Esophagus muscularis mucosa (tissue), 4 donors: ENCODE results near the gene ANLN. TPM values are rescaled to one million over a fixed set of nuclear protein-coding genes. Genes with fewer than 3 reads are reported as not detected.

Experiments
- DNase-seq: peaks from one replicate; pipeline ENCODE4 v3.0.0-alpha.2; 2017; ENCODE audit errors: extremely low spot score
- H3K27ac ChIP-seq, 4 donors: fragments of 200-600 bp; sonication (generic); replicated peaks in 1 of 4; 1 replicate in 3 of 4; 2 replicates in 1 of 4; pipeline ENCODE4 v1.5.1; 2016 to 2019; ENCODE audit warnings: mild to moderate bottlenecking in 1 of 4
- H3K27me3 ChIP-seq, 4 donors: fragments of 200-600 bp; sonication (generic); one replicate each; pipeline versions ENCODE4 v1.5.1 to v1.6.0; 2016 to 2019
- H3K36me3 ChIP-seq, 4 donors: fragments of 200-600 bp; sonication (generic); one replicate each; pipeline ENCODE4 v1.5.1; 2016 to 2019
- H3K4me1 ChIP-seq, 4 donors: fragments of 200-600 bp; sonication (generic); one replicate each; pipeline ENCODE4 v1.5.1; 2016 to 2019
- H3K4me3 ChIP-seq, 4 donors: fragments of 200-600 bp; sonication (generic); 1 replicate in 2 of 4; 2 replicates in 2 of 4; pipeline ENCODE4 v1.5.1; 2016 to 2019; ENCODE audit warnings: mild to moderate bottlenecking in 4 of 4, moderate library complexity in 1 of 4
- H3K9me3 ChIP-seq, 4 donors: fragments of 200-600 bp; sonication (generic); 1 replicate in 3 of 4; 2 replicates in 1 of 4; pipeline ENCODE4 v1.5.1; 2016 to 2019
- EP300 ChIP-seq: sonication (generic); formaldehyde crosslinking; IDR thresholded peaks from one replicate; pipeline ENCODE4 v1.6.1; 2017; ENCODE audit warnings: antibody characterized with exemption
- POLR2A ChIP-seq: fragments of 450-650 bp; IDR thresholded peaks from one replicate; pipeline ENCODE4 v1.6.1; 2017; ENCODE audit warnings: antibody characterized with exemption, moderate library complexity, mild to moderate bottlenecking, low read depth
- POLR2AphosphoS5 ChIP-seq, 2 donors: sonication (generic); formaldehyde crosslinking; IDR thresholded peaks; one replicate each; pipeline ENCODE4 v1.6.1; 2017; ENCODE audit warnings: antibody characterized with exemption in 2 of 2
- WGBS: methylation state at CpG from one replicate; pipeline ENCODE4 v1.1.5; 2018; 5-methylcytosine and 5-hydroxymethylcytosine counted together
- intact Hi-C: fragments of 100-400 bp; cut with DNase I; formaldehyde crosslinking; loops from one replicate; pipeline ENCODE4 v1.15.1; 2023
- total RNA-seq, 4 donors: library from RNA; depleted of rRNA; stranded (reverse); fragments of >200 nt; gene quantifications; one replicate each; pipeline versions ENCODE4 v1.1.0 to v1.2.1, GENCODE V29; 2016
- TF ChIP-seq, protein P1 (sequence below), 3 experiments: fragments of 200-600 bp in 2 of 3; fragments of 450-650 bp in 1 of 3; sonication (generic) in 2 of 3; IDR thresholded peaks; one replicate each; pipeline ENCODE4 v1.5.1; 2017 to 2019; ENCODE audit warnings: antibody characterized with exemption in 3 of 3, mild to moderate bottlenecking in 2 of 3, moderate library complexity in 1 of 3

ANLN gene
- total RNA-seq, 4 donors from 2014 or later: 4.1 to 11.2 (median 8.0) TPM

GRCh38 chr7:36416251-36416650, 26.6 kb downstream of the ANLN start:
- Histone ChIP-seq H3K4me3 (no peak overlapping the region), H3K27me3 (no peaks in the 10 kb centered on the region), H3K36me3 (no peaks in the 10 kb centered on the region), H3K27ac (no peak overlapping the region), H3K9me3 (no peaks in the 10 kb centered on the region), H3K4me1 (no peaks in the 10 kb centered on the region)
- intact Hi-C loops: no loop called here
- WGBS: 95% methylated on average over 3 of the region's 3 CpGs
- no peak for DNase-seq
- TF ChIP-seq, protein P1, sequence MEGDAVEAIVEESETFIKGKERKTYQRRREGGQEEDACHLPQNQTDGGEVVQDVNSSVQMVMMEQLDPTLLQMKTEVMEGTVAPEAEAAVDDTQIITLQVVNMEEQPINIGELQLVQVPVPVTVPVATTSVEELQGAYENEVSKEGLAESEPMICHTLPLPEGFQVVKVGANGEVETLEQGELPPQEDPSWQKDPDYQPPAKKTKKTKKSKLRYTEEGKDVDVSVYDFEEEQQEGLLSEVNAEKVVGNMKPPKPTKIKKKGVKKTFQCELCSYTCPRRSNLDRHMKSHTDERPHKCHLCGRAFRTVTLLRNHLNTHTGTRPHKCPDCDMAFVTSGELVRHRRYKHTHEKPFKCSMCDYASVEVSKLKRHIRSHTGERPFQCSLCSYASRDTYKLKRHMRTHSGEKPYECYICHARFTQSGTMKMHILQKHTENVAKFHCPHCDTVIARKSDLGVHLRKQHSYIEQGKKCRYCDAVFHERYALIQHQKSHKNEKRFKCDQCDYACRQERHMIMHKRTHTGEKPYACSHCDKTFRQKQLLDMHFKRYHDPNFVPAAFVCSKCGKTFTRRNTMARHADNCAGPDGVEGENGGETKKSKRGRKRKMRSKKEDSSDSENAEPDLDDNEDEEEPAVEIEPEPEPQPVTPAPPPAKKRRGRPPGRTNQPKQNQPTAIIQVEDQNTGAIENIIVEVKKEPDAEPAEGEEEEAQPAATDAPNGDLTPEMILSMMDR (IDR thresholded peaks at IDR 0.05): no peak
- TF ChIP-seq POLR2A: no peak
- no peak for TF ChIP-seq EP300

DNA sequence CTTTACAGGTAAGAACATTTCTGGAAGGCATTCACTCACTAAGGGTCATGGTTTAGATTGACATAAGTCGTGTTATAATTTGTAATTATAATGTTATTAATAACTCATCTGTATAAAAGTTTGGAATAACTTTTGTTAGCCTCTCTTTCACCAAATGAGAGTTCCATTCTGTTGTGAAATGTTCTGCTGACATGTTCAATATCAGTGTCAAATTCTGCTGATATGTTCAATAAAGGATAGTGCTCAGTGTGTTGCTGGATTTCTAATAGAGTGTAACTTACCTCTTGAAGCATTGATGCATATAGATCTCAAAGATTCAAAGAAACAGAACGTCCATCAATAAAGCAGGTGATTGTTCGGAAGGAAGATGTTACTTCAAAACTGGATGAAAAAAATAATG, 30.6 kb downstream of the ANLN start:
- no peaks in the 10 kb centered on the region for H3K9me3 ChIP-seq
- no peaks in the 10 kb centered on the region for H3K4me1 ChIP-seq
- no peak overlapping the region for H3K4me3 ChIP-seq
- 94% methylated on average over 3 of the region's 3 CpGs for WGBS
- no peak overlapping the region for H3K27ac ChIP-seq
- no peaks in the 10 kb centered on the region for H3K36me3 ChIP-seq
- intact Hi-C loops: no loop called here
- DNase-seq: no peak
- no peaks in the 10 kb centered on the region for H3K27me3 ChIP-seq
- no peak for TF ChIP-seq EP300
- no peak for TF ChIP-seq POLR2AphosphoS5 (IDR thresholded peaks at IDR 0.05)
- TF ChIP-seq, protein P1 (IDR thresholded peaks at IDR 0.05): no peak
- TF ChIP-seq POLR2A: no peak

DNA sequence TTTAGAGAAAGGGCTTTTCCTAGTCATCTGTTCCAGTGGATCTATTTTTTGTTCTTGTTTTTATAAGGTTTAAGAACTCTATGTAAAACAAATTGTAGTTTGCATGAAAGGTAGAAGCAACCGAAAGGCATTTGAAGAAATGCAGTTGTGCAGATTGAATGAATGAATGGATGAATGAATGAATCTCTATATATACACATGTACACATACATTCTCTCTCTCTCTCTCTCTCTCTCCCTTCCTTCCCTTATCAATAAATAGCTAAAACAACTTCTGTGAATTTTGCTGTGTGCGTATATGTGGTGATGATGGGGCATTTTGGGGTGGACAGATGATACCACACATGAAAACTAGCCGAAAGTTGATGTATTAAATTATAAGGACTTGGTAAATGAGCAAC, 32.4 kb downstream of the ANLN start:
- WGBS: 97% methylated on average over 3 of the region's 3 CpGs
- TF ChIP-seq, protein P1 (IDR thresholded peaks at IDR 0.05): no peak
- TF ChIP-seq EP300: no peak
- no peak for TF ChIP-seq POLR2A
- no peak for TF ChIP-seq POLR2AphosphoS5 (IDR thresholded peaks at IDR 0.05)
- no peaks in the 10 kb centered on the region for H3K36me3 ChIP-seq
- no peak overlapping the region for H3K4me3 ChIP-seq
- H3K27me3 ChIP-seq: no peaks in the 10 kb centered on the region
- H3K27ac ChIP-seq: no peak overlapping the region
- H3K4me1 ChIP-seq: no peaks in the 10 kb centered on the region
- intact Hi-C loops: no loop called here
- no peaks in the 10 kb centered on the region for H3K9me3 ChIP-seq
- DNase-seq: no peak

DNA sequence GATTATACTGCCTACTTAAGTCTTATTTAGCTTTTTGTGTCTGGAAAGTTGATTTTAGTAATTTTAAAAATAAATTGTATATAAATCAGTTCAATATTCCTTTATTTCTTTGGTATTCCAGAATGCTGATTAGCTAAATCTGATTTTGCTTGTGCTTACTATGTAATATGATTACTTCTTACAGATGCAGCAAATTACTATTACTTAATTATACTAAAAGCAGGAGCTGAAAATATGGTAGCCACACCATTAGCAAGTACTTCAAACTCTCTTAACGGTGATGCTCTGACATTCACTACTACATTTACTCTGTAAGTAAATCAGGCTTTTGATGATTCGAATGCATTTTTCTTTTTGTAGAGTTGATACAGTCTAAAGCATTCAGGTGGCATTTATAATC, 34.0 kb downstream of the ANLN start:
- WGBS: 95% methylated on average over 2 of the region's 2 CpGs
- Histone ChIP-seq H3K9me3 (no peaks in the 10 kb centered on the region), H3K27me3 (no peaks in the 10 kb centered on the region), H3K36me3 (no peaks in the 10 kb centered on the region), H3K27ac (no peak overlapping the region), H3K4me3 (no peak overlapping the region), H3K4me1 (no peaks in the 10 kb centered on the region)
- TF ChIP-seq POLR2AphosphoS5 (IDR thresholded peaks at IDR 0.05): no peak
- TF ChIP-seq EP300: no peak
- TF ChIP-seq POLR2A: no peak
- DNase-seq: no peak
- intact Hi-C loops: no loop called here

- Histone ChIP-seq H3K27me3 (no peaks in the 10 kb centered on the region), H3K36me3 (no peaks in the 10 kb centered on the region), H3K27ac (no peak overlapping the region), H3K9me3 (peaks cover 0 to 10% (median 0%) of the 10 kb centered on the region in 4 donors), H3K4me1 (no peaks in the 10 kb centered on the region), H3K4me3 (no peak overlapping the region)
- TF ChIP-seq POLR2A (no peak), POLR2AphosphoS5 (IDR thresholded peaks at IDR 0.05) (no peak), EP300 (no peak)
- TF ChIP-seq, protein P1 (IDR thresholded peaks at IDR 0.05): no peak
- intact Hi-C loops: no loop called here
- WGBS: 92% methylated on average over 2 of the region's 2 CpGs
- no peak for DNase-seq
These were observed 40.5 kb downstream of the ANLN start for GRCh38 chr7:36430186-36430585.
